Immature natural killer cell (primary cell): Measurements from ENCODE around the gene TTYH2. TPM values are rescaled to one million over a fixed set of nuclear protein-coding genes. Genes with fewer than 3 reads are reported as not detected.
"Not testable (repeated sequence)": the region's sequence is repeated elsewhere in the genome, so short reads cannot be mapped to it uniquely, and the experiment has no call there.

Experiments used
- DNase-seq, 3 donors: peaks; one replicate each; pipeline ENCODE4 v3.0.0; 2022; ENCODE audit warnings: mixed read lengths in 1 of 3
- H3K27ac Mint-ChIP-seq, 6 donors: one replicate each; pipeline ENCODE4 v1.8.0; 2020; ENCODE audit warnings: mixed read lengths in 6 of 6, mild to moderate bottlenecking in 5 of 6, inconsistent platforms in 4 of 6, moderate library complexity in 3 of 6
- H3K27me3 Mint-ChIP-seq, 3 donors: one replicate each; pipeline ENCODE4 v1.8.0; 2020 to 2021; ENCODE audit warnings: low read depth in 3 of 3, mild to moderate bottlenecking in 3 of 3, mixed read lengths in 3 of 3, moderate library complexity in 3 of 3, inconsistent platforms in 1 of 3
- H3K36me3 Mint-ChIP-seq, 3 donors: one replicate each; pipeline ENCODE4 v1.8.0; 2020; ENCODE audit warnings: mixed read lengths in 3 of 3, inconsistent platforms in 2 of 3, mild to moderate bottlenecking in 2 of 3
- H3K4me1 Mint-ChIP-seq, 2 donors: one replicate each; pipeline ENCODE4 v1.8.0; 2020; ENCODE audit warnings: inconsistent platforms in 2 of 2, mild to moderate bottlenecking in 2 of 2, mixed read lengths in 2 of 2, moderate library complexity in 1 of 2
- H3K4me3 Mint-ChIP-seq, 5 donors: one replicate each; pipeline ENCODE4 v1.8.0; 2020; ENCODE audit warnings: mild to moderate bottlenecking in 5 of 5, mixed read lengths in 5 of 5, inconsistent platforms in 3 of 5, moderate library complexity in 3 of 5
- H3K9me3 Mint-ChIP-seq, 6 donors: one replicate each; pipeline ENCODE4 v1.8.0; 2020; ENCODE audit warnings: mild to moderate bottlenecking in 6 of 6, mixed read lengths in 6 of 6, inconsistent platforms in 4 of 6, moderate library complexity in 3 of 6
- polyA plus RNA-seq, 3 donors: library from polyadenylated mRNA; unstranded; fragments of 300-500 nt; fragmentation: Illumina TruSeq; gene quantifications; one replicate each; pipeline ENCODE4 v1.2.3, GENCODE V29; 2021

Gene TTYH2
- polyA plus RNA-seq, 3 donors from 2014 or later, result 0.15 to 2.0 (median 1.1) TPM

DNA sequence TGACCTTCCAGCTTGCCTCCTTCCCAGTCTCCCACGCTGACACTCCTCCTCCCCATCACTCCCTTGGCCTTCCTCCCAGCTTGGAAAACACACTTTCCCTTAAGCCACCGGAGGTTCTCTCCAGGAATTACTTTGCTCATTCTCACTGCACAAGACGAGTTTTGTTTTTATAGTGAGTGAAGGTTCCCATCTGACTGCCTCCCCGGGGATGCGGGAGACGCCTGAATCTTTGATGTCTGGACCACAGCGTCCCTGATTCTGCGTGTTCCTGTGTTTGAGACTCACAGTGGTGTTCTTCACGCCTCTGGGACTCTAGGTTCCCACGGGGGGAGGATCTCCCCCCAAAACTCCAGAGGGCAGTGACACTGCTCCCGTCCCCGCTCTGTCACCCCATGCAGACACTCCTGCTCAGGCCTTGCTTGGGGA, 62.7 kb downstream of the TTYH2 start:
- Mint-ChIP-seq H3K36me3 (peaks cover 0 to 6% (median 0%) of the 10 kb centered on the region in 3 donors), H3K4me1 (peaks cover 34 to 50% of the 10 kb centered on the region in 2 donors), H3K4me3 (peak overlapping the region in 2 of 5 donors; percentile 47 to 63), H3K27ac (peak overlapping the region in 4 of 6 donors; percentile 69 to 85 (median 78)), H3K27me3 (peaks cover 0 to 11% (median 6%) of the 10 kb centered on the region in 3 donors), H3K9me3 (no peaks in the 10 kb centered on the region)
- no peak for DNase-seq

DNA sequence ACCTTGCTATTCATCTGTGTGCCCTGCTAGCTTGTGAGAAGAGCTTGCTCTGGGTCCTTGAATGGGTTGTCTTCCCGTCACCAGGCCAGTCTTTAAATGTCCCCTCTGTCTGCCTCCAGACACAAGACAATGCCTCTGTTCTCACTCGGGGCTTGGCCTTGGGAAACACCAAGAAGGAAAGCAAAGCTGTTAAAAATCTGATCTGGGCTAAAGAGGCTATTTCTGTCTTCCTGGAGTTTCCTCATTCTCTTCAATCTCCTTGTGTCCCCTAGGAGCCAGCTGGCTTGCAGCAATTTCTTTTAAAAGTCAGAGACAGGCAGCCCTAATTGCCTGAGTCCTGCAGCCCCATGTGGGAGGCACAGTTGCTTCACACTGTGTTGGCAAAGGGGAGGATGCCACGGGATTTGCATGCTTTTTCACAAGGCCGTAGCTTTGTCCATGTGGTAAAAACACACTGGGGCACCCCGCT, 63.2 kb downstream of the TTYH2 start:
- no peak for DNase-seq
- Mint-ChIP-seq H3K9me3 (no peaks in the 10 kb centered on the region), H3K27me3 (peaks cover 0 to 11% (median 6%) of the 10 kb centered on the region in 3 donors), H3K27ac (peak overlapping the region in 4 of 6 donors; percentile 62 to 85 (median 78)), H3K4me3 (peak overlapping the region in 1 of 5 donors; percentile 47), H3K4me1 (peaks cover 34 to 53% of the 10 kb centered on the region in 2 donors), H3K36me3 (peaks cover 0 to 6% (median 0%) of the 10 kb centered on the region in 3 donors)

DNA sequence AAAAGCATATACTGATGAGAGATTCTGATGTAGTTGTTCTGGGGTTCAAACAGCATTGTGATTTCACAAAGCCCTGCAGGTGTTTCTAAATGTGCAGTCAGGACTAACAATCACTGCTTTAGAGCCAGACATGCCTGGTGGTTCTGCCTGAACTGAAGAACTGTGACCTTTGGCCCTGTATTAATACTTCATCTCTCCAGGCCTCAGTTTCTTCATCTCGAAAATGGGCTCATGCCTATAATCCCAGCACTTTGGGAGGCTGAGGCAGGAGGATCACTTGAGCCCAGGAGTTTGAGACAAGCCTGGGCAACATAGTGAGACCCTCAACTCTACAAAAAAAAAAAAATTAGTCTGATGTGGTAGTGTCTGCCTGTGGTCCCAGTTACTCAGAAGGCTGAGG, 64.6 kb downstream of the TTYH2 start:
- H3K36me3 Mint-ChIP-seq, result peaks cover 0 to 6% (median 0%) of the 10 kb centered on the region in 3 donors
- peak overlapping the region in 4 of 6 donors; percentile 12 to 68 (median 35) for H3K27ac Mint-ChIP-seq

DNA sequence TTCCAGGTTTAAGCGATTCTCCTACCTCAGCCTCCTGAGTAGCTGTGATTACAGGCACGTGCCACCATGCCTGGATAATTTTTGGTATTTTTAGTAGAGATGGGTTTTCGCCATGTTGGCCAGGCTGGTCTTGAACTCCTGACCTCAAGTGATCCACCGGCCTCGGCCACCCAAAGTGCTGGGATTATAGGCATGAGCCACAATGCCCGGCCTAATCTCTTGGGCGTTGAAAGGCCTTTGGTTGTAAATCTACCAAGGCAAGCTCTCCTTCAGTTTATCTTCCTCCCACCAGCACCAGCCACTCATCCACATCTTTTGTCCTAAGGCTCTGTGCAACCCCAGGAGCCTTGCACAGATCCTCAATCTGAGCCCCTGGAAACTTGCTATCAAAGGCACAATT, 66.2 kb downstream of the TTYH2 start:
- Mint-ChIP-seq H3K27me3 (peaks cover 0 to 10% (median 9%) of the 10 kb centered on the region in 3 donors), H3K27ac (peak overlapping the region; percentile 85 to 100 (median 96)), H3K4me3 (peak overlapping the region; percentile 2 to 71 (median 45)), H3K4me1 (peaks cover 38 to 58% of the 10 kb centered on the region in 2 donors)
- DNase-seq, H3K9me3 Mint-ChIP-seq, H3K36me3 Mint-ChIP-seq: not testable (repeated sequence)

More for the DNA sequence above, 64.6 kb downstream of the TTYH2 start:
- DNase-seq, result no peak
- Mint-ChIP-seq H3K27me3 (peaks cover 5 to 12% (median 6%) of the 10 kb centered on the region in 3 donors), H3K4me1 (peaks cover 42 to 62% of the 10 kb centered on the region in 2 donors), H3K9me3 (no peaks in the 10 kb centered on the region), H3K4me3 (no peak overlapping the region)

DNA sequence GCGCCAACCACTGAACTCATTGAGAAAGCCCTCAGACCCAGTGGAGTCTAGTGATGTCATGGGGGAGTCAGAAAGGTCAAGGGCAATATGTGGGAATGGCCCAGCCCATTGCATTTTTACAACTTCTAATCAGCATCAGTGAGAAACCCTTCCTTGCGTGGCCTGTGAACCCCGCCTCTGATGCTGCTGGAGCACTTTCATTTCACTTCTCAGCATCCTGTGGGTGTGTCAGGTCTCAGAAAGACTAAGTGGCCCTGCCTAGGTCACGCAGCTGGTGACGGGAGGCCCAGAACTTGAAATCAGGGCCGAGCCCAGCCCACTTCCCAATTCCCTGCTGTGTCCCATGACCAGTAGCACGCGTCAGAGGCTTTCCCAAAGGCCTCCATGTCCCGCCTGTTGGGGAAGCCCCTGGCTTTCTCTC, 66.7 kb downstream of the TTYH2 start:
- Mint-ChIP-seq H3K27ac (peak overlapping the region; percentile 85 to 100 (median 96)), H3K4me3 (peak overlapping the region; percentile 2 to 71 (median 45)), H3K36me3 (peaks cover 0 to 6% (median 0%) of the 10 kb centered on the region in 3 donors), H3K4me1 (peaks cover 38 to 58% of the 10 kb centered on the region in 2 donors), H3K9me3 (no peaks in the 10 kb centered on the region), H3K27me3 (peaks cover 0 to 10% (median 9%) of the 10 kb centered on the region in 3 donors)
- peak; percentile 65 to 79 (median 76) for DNase-seq

DNA sequence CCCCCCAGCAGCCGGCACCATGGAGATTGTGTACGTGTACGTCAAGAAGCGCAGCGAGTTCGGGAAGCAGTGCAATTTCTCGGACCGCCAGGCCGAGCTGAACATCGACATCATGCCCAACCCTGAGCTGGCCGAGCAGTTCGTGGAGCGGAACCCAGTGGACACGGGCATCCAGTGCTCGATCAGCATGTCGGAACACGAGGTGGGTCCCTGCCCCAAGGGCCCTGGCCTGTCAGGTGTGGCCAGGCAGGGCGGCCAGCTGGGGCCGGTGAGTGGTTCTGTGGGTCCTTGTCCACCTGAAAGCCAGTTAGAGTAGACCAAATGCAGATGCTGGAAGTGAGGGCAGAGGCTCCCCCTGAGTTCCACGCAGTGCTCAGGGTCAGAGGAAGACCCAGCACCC, 68.4 kb downstream of the TTYH2 start:
- DNase-seq, result no peak
- Mint-ChIP-seq H3K27me3 (peaks cover 0 to 9% (median 4%) of the 10 kb centered on the region in 3 donors), H3K27ac (peak overlapping the region; percentile 92 to 100 (median 100)), H3K9me3 (no peaks in the 10 kb centered on the region), H3K36me3 (peaks cover 0 to 6% (median 0%) of the 10 kb centered on the region in 3 donors), H3K4me3 (peak overlapping the region in 1 of 5 donors; percentile 82), H3K4me1 (peaks cover 38 to 50% of the 10 kb centered on the region in 2 donors)

DNA sequence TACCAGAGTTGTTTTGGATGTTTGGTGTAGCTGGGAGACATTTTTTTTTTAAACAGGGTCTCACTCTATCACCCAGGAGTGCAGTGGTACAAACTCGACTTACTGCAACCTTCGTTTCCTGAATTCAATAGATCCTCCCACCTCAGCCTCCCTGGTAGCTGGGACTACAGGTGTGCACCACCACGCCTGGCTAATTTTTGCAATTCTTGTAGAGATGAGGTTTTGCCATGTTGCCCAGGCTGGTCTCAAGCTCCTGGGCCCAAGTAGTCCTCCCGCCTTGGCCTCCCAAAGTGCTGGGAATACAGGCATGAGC, 68.9 kb downstream of the TTYH2 start:
- not testable (repeated sequence) for H3K9me3 Mint-ChIP-seq, DNase-seq, H3K27me3 Mint-ChIP-seq, H3K36me3 Mint-ChIP-seq
- Mint-ChIP-seq H3K27ac (peak overlapping the region; percentile 92 to 100 (median 100)), H3K4me3 (peak overlapping the region; percentile 63 to 85 (median 82)), H3K4me1 (peaks cover 38 to 49% of the 10 kb centered on the region in 2 donors)

DNA sequence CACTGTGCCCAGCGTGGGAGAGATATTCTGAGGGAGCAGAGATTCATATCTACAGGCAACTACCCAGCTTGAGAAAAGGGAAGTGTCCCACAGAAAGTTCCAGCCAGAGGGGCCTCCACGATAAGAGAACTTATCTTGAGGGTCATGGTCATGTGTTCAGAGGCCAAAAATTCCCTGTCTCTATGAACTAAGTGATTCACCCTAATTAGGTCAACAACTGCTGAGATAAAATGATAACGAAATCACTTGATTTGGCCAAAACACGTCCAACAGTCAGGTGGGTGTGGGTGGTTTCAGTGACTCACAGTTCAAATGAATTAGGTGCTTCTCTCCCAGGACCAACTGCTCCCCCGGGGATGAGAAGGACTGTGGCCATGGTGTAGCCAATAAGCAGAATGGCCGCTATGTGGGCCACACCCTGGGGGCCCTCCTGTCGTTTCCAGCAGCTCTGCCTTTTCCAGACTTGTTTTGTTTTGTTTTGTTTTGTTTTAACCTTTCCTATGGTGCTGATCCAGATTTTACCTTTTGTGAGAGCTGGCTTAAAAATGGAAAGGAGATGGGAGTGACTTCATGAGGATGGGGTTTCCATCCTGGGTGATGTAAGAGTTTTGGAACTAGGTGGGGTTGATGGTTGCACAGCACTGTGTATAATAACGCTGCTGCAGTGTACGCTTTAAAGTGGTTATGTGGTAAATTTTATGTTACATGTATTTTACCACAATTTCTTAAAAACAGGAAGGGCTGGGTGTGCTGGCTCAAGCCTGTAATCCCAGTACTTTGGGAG, 69.4 kb downstream of the TTYH2 start:
- Mint-ChIP-seq H3K9me3 (no peaks in the 10 kb centered on the region), H3K4me3 (peak overlapping the region; percentile 63 to 85 (median 82)), H3K27ac (peak overlapping the region; percentile 92 to 100 (median 100)), H3K4me1 (peaks cover 38 to 49% of the 10 kb centered on the region in 2 donors), H3K27me3 (peaks cover 0 to 9% (median 4%) of the 10 kb centered on the region in 3 donors), H3K36me3 (peaks cover 0 to 6% (median 0%) of the 10 kb centered on the region in 3 donors)
- peak; percentile 57 to 72 (median 67) for DNase-seq

DNA sequence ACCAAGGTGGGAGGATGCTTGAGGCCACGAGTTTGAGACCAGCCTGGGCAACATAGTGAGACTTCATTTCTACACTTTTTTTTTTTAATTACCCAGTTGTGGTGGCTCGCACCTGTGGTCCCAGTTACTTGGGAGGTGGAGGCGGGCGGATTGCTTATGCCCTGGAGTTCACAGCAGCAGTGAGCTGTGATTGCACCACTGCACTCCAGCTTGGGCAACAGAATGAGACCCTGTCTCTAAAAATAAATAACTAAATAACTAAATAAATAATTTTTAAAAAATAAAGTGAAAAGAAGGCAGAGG, 70.0 kb downstream of the TTYH2 start:
- DNase-seq, result no peak
- H3K27ac Mint-ChIP-seq, result peak overlapping the region; percentile 92 to 100 (median 100)
- H3K4me3 Mint-ChIP-seq, result peak overlapping the region; percentile 63 to 85 (median 82)
- H3K9me3 Mint-ChIP-seq, result no peaks in the 10 kb centered on the region
- peaks cover 40 to 49% of the 10 kb centered on the region in 2 donors for H3K4me1 Mint-ChIP-seq
- H3K27me3 Mint-ChIP-seq, result peaks cover 0 to 9% (median 4%) of the 10 kb centered on the region in 3 donors
- H3K36me3 Mint-ChIP-seq, result peaks cover 0 to 6% (median 0%) of the 10 kb centered on the region in 3 donors

DNA sequence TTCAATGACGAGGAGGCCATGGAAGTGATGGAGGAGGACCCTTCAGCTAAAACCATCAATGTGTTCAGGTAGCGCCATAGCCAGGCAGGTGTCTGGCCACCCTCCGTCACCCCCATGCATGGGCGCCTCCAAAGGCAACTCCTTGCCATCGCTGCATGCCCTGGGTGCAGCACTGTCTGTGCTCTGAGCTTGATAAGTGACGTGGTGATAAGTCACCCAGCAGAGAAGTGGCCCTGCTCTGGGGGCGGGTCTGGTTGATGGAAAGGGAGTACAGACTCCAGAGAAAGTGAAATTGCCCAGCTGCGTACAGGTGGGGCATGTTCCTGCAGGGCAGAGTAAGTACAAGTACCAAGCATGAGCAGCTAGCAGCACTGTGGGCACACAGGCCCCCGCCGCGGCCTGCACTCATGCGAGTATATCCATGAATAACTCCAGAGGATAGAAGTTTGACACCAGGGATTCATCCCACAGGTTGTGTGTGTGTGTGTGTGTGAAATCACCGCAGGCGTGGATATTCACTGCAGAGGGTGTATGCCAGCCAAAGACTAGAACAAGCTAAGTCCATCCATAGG, 73.7 kb downstream of the TTYH2 start:
- peak overlapping the region in 3 of 6 donors; percentile 20 to 58 (median 53) for H3K27ac Mint-ChIP-seq

DNA sequence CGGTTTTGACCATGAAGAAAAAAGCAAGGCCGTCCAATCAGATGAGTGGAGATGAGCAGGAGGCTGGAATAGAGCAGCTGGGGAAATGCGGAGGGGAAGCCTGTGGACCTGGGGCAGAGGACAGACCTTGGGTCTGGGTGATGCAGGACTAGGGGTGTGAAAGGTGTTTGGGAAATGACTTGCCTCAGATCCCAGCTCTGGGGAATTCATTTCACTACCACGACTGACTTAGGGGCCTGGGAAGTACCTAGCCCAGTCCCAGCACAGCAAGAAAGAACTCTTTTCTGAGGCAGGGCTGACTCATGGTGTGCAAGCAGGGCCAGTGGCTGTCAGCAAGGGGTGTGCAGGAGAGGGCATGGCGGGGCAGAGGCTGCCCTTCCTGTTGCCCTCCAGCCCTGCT, 75.4 kb downstream of the TTYH2 start:
- no peak for DNase-seq
- H3K4me3 Mint-ChIP-seq, result peak overlapping the region in 1 of 5 donors; percentile 67
- H3K9me3 Mint-ChIP-seq, result no peaks in the 10 kb centered on the region
- H3K4me1 Mint-ChIP-seq, result peaks cover 11 to 14% of the 10 kb centered on the region in 2 donors
- peaks cover 0 to 3% (median 0%) of the 10 kb centered on the region in 3 donors for H3K27me3 Mint-ChIP-seq
- H3K27ac Mint-ChIP-seq, result peak overlapping the region in 3 of 6 donors; percentile 1 to 95 (median 75)
- H3K36me3 Mint-ChIP-seq, result no peaks in the 10 kb centered on the region

More for the DNA sequence above, 73.7 kb downstream of the TTYH2 start:
- Mint-ChIP-seq H3K27me3 (peaks cover 0 to 9% (median 6%) of the 10 kb centered on the region in 3 donors), H3K36me3 (no peaks in the 10 kb centered on the region), H3K4me3 (no peak overlapping the region), H3K4me1 (peaks cover 25 to 27% of the 10 kb centered on the region in 2 donors), H3K9me3 (no peaks in the 10 kb centered on the region)
- no peak for DNase-seq

DNA sequence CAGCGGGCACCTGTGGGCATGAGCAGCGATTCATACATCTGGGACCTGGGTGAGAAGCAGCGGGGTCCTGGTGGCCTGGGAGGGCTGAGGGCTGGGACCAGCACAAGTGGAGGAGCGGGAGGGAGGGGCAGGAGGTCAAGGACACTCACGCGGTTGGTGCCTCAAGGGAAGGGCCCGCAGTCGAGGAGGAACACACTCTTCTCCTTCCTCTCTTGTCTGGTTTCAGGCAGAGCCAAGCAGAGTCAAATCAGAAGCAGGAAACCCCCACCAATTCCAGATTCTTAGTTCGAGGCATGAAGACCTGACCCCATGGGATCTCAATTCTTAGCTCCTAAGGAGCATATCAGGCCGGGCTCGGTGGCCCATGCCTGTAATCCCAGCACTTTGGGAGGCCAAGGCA, 76.3 kb downstream of the TTYH2 start:
- Mint-ChIP-seq H3K36me3 (no peaks in the 10 kb centered on the region), H3K9me3 (no peaks in the 10 kb centered on the region), H3K27me3 (peaks cover 0 to 3% (median 0%) of the 10 kb centered on the region in 3 donors), H3K27ac (peak overlapping the region in 1 of 6 donors; percentile 95), H3K4me3 (no peak overlapping the region), H3K4me1 (peaks cover 7 to 12% of the 10 kb centered on the region in 2 donors)
- DNase-seq, result no peak

DNA sequence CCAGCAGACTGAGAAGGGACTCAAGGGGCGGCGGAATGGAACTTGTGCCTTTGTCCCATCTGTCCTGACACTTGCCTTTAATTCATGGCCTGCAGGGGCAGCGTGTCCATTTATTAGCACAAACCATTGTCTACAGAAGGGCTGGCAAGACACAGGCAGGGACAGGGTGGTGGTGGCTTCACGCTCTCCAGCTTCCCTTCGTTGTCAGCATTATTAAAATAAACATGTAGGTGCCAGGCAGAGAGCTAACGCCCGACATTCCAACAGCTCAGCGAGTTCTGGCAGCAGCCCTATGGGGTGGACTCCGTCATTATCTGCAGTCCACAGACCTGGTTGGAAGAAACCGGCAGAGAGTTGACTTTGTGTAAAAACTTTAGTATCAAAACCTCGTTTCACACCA, 77.0 kb downstream of the TTYH2 start:
- peaks cover 0 to 4% (median 0%) of the 10 kb centered on the region in 3 donors for H3K27me3 Mint-ChIP-seq
- H3K4me3 Mint-ChIP-seq, result no peak overlapping the region
- H3K27ac Mint-ChIP-seq, result peak overlapping the region in 1 of 6 donors; percentile 19
- H3K9me3 Mint-ChIP-seq, result no peaks in the 10 kb centered on the region
- H3K4me1 Mint-ChIP-seq, result peaks cover 2 to 7% of the 10 kb centered on the region in 2 donors
- no peaks in the 10 kb centered on the region for H3K36me3 Mint-ChIP-seq
- no peak for DNase-seq

DNA sequence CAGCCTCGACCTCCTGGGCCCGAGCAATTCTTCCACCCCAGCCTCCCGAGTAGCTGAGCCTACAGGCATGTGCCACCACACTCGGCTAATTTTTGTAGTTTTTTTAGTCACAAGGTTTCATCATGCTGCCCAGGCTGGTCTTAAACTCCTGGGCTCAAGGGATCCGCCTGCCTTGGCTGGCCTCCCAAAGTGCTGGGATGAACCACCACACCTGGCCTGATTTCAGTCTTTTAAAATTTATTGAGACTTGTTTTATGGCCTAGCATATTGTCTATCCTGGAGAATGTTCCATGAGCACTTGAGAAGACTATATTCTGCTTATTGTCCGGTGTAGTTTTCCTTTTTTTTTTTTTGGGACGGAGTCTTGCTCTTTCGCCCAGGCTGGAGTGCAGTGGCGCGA, 79.1 kb downstream of the TTYH2 start:
- H3K4me1 Mint-ChIP-seq, result peaks cover 8 to 12% of the 10 kb centered on the region in 2 donors
- H3K9me3 Mint-ChIP-seq, result no peaks in the 10 kb centered on the region
- no peak overlapping the region for H3K4me3 Mint-ChIP-seq
- no peak for DNase-seq
- no peak overlapping the region for H3K27ac Mint-ChIP-seq
- H3K36me3 Mint-ChIP-seq, result no peaks in the 10 kb centered on the region
- peaks cover 2 to 4% (median 2%) of the 10 kb centered on the region in 3 donors for H3K27me3 Mint-ChIP-seq
